ENCODE data around the gene KCNH6. TPM values are rescaled to one million over a fixed set of nuclear protein-coding genes. Genes with fewer than 3 reads are reported as not detected.

The KCNH6 gene
- total and polyA plus RNA-seq, 9 of the 15 experiments (the other 6 are each of a cell fraction or from before 2014, with no cell fraction given) = not detected

GRCh38 chr17:63529711-63530556 is 6.8 kb downstream of the KCNH6 start (continued):
- peak; percentile 22; the same call in 1 of the 2 replicates for TF ChIP-seq TCF3 (CRISPR knock-in tag; IDR thresholded peaks at IDR 0.05)

- no peak overlapping the region for H2AFZ ChIP-seq (ENCODE audit: low read depth, low read length)
- peak overlapping the region in 1 of 2 experiments; percentile 74; a peak in 1 of 4 replicates for H3K9ac ChIP-seq (ENCODE audit: insufficient read depth in 1 of 2, low read depth in 2 of 2, low read length in 2 of 2)
- in situ Hi-C loops (cut with MboI) (no loop called here), intact Hi-C loops (cut with micrococcal nuclease) (no loop called here)
- FAIRE-seq (no peak), ATAC-seq (no peak), DNase-seq (ENCODE audit: extremely low read depth in 1 of 4, low spot score in 3 of 4) (no peak)
- H3K27ac ChIP-seq (ENCODE audit: extremely low read depth, low read depth, low read length) = no peak overlapping the region
- WGBS (ENCODE audit: insufficient coverage, low coverage, missing lambda C conversion rate) = 28% methylated on average over 3 of the region's 3 CpGs
- POLR2A ChIA-PET = interaction anchor here (1.3 to 1.5 kb wide), 2 partner anchors 9 to 21 kb away, joined by 3 to 4 read pairs; partner anchors contain the start of gene DCAF7
- CTCF ChIA-PET (ENCODE audit: low intra/inter-chr PET ratio) = no interaction called here
- no peak overlapping the region for H3K4me3 ChIP-seq
- H3K4me1 ChIP-seq (replicated peaks in 1 of 2; ENCODE audit: control insufficient read depth in 2 of 2, insufficient read depth in 2 of 2, low read length in 2 of 2) = peaks cover 0 to 27% of the 10 kb centered on the region in 2 experiments; a peak in 3 of 5 replicates
- no peaks in the 10 kb centered on the region for H3K9me3 ChIP-seq (replicated peaks; ENCODE audit: control insufficient read depth, insufficient read depth, low read depth, low read length)
- H3K9me1 ChIP-seq (ENCODE audit: control insufficient read depth, insufficient read depth, low read length) = peaks cover 5% of the 10 kb centered on the region
- no peak overlapping the region for H3K4me2 ChIP-seq (ENCODE audit: insufficient read depth, low read length)
- TF ChIP-seq ZNF146 (CRISPR knock-in tag; IDR thresholded peaks at IDR 0.05; ENCODE audit: unreplicated experiment) (no peak), MCM3 (IDR thresholded peaks at IDR 0.05) (no peak), AFF4 (CRISPR knock-in tag; IDR thresholded peaks at IDR 0.05) (no peak), MAFF (IDR thresholded peaks at IDR 0.05; ENCODE audit: low read length) (no peak), FIP1L1 (IDR thresholded peaks at IDR 0.05; ENCODE audit: low read depth, low read length, poor library complexity, severe bottlenecking) (no peak), TCFL5 (CRISPR knock-in tag; conservative IDR thresholded peaks at IDR 0.05) (no peak), MEIS2 (IDR thresholded peaks at IDR 0.05; ENCODE audit: partially characterized antibody) (no peak), HOXB6 (CRISPR knock-in tag; IDR thresholded peaks at IDR 0.05; ENCODE audit: borderline replicate concordance) (no peak), ZNF282 (CRISPR knock-in tag; IDR thresholded peaks at IDR 0.05) (no peak)
- H3K79me2 ChIP-seq (ENCODE audit: control insufficient read depth, insufficient read depth, low read length) = no peaks in the 10 kb centered on the region
- H4K20me1 ChIP-seq (replicated peaks; ENCODE audit: control insufficient read depth, insufficient read depth, low read length) = peaks cover 10% of the 10 kb centered on the region
- BruUV-seq (replicated peaks) = no TSS peak
- H3K36me3 ChIP-seq (ENCODE audit: control insufficient read depth, insufficient read depth, low read length) = no peaks in the 10 kb centered on the region
- H3K27me3 ChIP-seq (ENCODE audit: control insufficient read depth in 2 of 2, insufficient read depth in 2 of 2, low read length in 2 of 2) = peaks cover 8 to 42% of the 10 kb centered on the region in 2 experiments
Observed at GRCh38 chr17:63530557-63531021, 7.4 kb downstream of the KCNH6 start.
